Measurements from ENCODE around the gene ZNF526. TPM values are rescaled to one million over a fixed set of nuclear protein-coding genes. Genes with fewer than 3 reads are reported as not detected.

Gene ZNF526
- total and polyA plus RNA-seq, 5 donors from 2014 or later: 4.0 to 8.8 (median 5.8) TPM

DNA sequence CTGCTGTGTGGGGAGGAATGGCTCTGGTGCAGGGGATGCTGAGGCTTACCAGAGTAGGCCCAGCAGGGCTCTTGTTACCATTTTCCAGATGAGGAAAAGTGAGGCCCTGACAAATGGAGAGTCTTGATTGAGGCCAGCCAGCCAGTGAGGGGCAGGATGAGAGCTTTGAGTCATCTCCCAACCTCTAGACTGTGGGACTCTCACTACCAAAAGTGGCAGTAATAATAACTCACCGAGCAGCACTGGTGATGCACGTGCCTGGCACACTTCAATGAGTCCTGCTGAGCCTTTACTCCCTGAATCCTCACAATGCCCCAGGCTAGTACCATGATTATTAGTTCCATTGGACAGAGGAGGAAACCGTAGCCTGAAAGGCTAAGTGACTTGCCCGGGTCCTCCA lies 56.7 kb downstream of the ZNF526 start:
- peaks cover 0 to 2% (median 0%) of the 10 kb centered on the region in 7 donors for H3K9me3 Mint-ChIP-seq
- Histone ChIP-seq H3K36me3 (ENCODE audit: control insufficient read depth, insufficient read depth, low read length) (peaks cover 11% of the 10 kb centered on the region), H3K27ac (ENCODE audit: insufficient read depth, low read length, poor library complexity, severe bottlenecking) (no peak overlapping the region), H3K4me3 (ENCODE audit: low read depth, low read length) (no peak overlapping the region), H3K4me1 (ENCODE audit: control insufficient read depth, insufficient read depth, low read length, poor library complexity, severe bottlenecking) (peaks cover 45% of the 10 kb centered on the region), H3K9me3 (ENCODE audit: control insufficient read depth in 2 of 2, low read length in 2 of 2) (no peaks in the 10 kb centered on the region), H3K27me3 (ENCODE audit: control insufficient read depth, insufficient read depth, low read length) (no peaks in the 10 kb centered on the region)
- H3K4me3 Mint-ChIP-seq: peak overlapping the region in 2 of 4 donors; percentile 29 to 57
- H3K36me3 Mint-ChIP-seq: peaks cover 14% of the 10 kb centered on the region
- no peaks in the 10 kb centered on the region for H3K27me3 Mint-ChIP-seq
- ATAC-seq (ENCODE audit: low read depth in 2 of 2): no peak
- DNase-seq: no peak
- H3K27ac Mint-ChIP-seq: peak overlapping the region in 1 of 3 donors; percentile 76
- peaks cover 4 to 47% (median 32%) of the 10 kb centered on the region in 4 donors for H3K4me1 Mint-ChIP-seq

Other genes with a start within 250 kb of the ZNF526 start
- 11.1 TPM for gene ATP1A3, start 226.1 kb upstream of the ZNF526 start, total RNA-seq
- gene ATP1A3, start 226.1 kb upstream of the ZNF526 start, polyA plus RNA-seq: 1 to 10 TPM in 3 of 4 donors, under 1 TPM in 1; 0.92 to 3.5 (median 1.7) TPM
- 0.52 TPM for gene GRIK5, start 150.1 kb upstream of the ZNF526 start, total RNA-seq
- gene GRIK5, start 150.1 kb upstream of the ZNF526 start, polyA plus RNA-seq: under 1 TPM in 1 of 4 donors, not detected in 3; 0.06 TPM
- gene ZNF574, start 144.1 kb upstream of the ZNF526 start, total RNA-seq: 24.0 TPM
- gene ZNF574, start 144.1 kb upstream of the ZNF526 start, polyA plus RNA-seq: 10 to 100 TPM; 10.7 to 22.1 (median 15.5) TPM
- gene POU2F2, start 87.9 kb upstream of the ZNF526 start, total RNA-seq: 48.9 TPM
- gene POU2F2, start 87.9 kb upstream of the ZNF526 start, polyA plus RNA-seq: 1 to 10 TPM; 4.2 to 7.2 (median 6.4) TPM
- 99.8 TPM for gene DEDD2, start 2.6 kb upstream of the ZNF526 start, total RNA-seq
- gene DEDD2, start 2.6 kb upstream of the ZNF526 start, polyA plus RNA-seq: 100 to 1,000 TPM; 155 to 179 (median 161) TPM
- 31.3 TPM for gene GSK3A, start 22.3 kb downstream of the ZNF526 start, total RNA-seq
- gene GSK3A, start 22.3 kb downstream of the ZNF526 start, polyA plus RNA-seq: 10 to 100 TPM; 12.0 to 16.0 (median 12.9) TPM
- gene ERF, start 34.8 kb downstream of the ZNF526 start, total RNA-seq: 96.4 TPM
- gene ERF, start 34.8 kb downstream of the ZNF526 start, polyA plus RNA-seq: 1 to 10 TPM; 1.4 to 7.5 (median 2.6) TPM
- 124 TPM for gene CIC, start 48.9 kb downstream of the ZNF526 start, total RNA-seq
- under 1 TPM; 0.41 to 0.91 (median 0.68) TPM for gene CIC, start 48.9 kb downstream of the ZNF526 start, polyA plus RNA-seq
- not detected for gene PRR19, start 81.8 kb downstream of the ZNF526 start, total RNA-seq
- under 1 TPM; 0.10 to 0.83 (median 0.21) TPM for gene PRR19, start 81.8 kb downstream of the ZNF526 start, polyA plus RNA-seq
- 27.5 TPM for gene PAFAH1B3, start 82.3 kb downstream of the ZNF526 start, total RNA-seq
- gene PAFAH1B3, start 82.3 kb downstream of the ZNF526 start, polyA plus RNA-seq: 10 to 100 TPM; 54.5 to 71.6 (median 59.8) TPM
- not detected for gene TMEM145, start 93.0 kb downstream of the ZNF526 start, total RNA-seq
- gene TMEM145, start 93.0 kb downstream of the ZNF526 start, polyA plus RNA-seq: not detected
- gene MEGF8, start 105.3 kb downstream of the ZNF526 start, total RNA-seq: 6.5 TPM
- under 1 TPM; 0.18 to 0.23 (median 0.20) TPM for gene MEGF8, start 105.3 kb downstream of the ZNF526 start, polyA plus RNA-seq
- not detected for gene CNFN, start 170.0 kb downstream of the ZNF526 start, total RNA-seq
- under 1 TPM in 2 of 4 donors, not detected in 2; 0.49 TPM for gene CNFN, start 170.0 kb downstream of the ZNF526 start, polyA plus RNA-seq
- 13.2 TPM for gene LIPE, start 207.1 kb downstream of the ZNF526 start, total RNA-seq
- gene LIPE, start 207.1 kb downstream of the ZNF526 start, polyA plus RNA-seq: 1 to 10 TPM; 3.0 to 7.1 (median 5.4) TPM
- not detected for gene CXCL17, start 222.6 kb downstream of the ZNF526 start, total RNA-seq
- gene CXCL17, start 222.6 kb downstream of the ZNF526 start, polyA plus RNA-seq: under 1 TPM in 1 of 4 donors, not detected in 3; 0.28 TPM

Measured in CD4-positive, CD25-positive, alpha-beta regulatory T cell (primary cell).